Measurements from ENCODE around the gene NLRP11.

GRCh38 chr19:55857149-55857548 is 25.4 kb upstream of the NLRP11 start:
- TF ChIP-seq, protein P1, sequence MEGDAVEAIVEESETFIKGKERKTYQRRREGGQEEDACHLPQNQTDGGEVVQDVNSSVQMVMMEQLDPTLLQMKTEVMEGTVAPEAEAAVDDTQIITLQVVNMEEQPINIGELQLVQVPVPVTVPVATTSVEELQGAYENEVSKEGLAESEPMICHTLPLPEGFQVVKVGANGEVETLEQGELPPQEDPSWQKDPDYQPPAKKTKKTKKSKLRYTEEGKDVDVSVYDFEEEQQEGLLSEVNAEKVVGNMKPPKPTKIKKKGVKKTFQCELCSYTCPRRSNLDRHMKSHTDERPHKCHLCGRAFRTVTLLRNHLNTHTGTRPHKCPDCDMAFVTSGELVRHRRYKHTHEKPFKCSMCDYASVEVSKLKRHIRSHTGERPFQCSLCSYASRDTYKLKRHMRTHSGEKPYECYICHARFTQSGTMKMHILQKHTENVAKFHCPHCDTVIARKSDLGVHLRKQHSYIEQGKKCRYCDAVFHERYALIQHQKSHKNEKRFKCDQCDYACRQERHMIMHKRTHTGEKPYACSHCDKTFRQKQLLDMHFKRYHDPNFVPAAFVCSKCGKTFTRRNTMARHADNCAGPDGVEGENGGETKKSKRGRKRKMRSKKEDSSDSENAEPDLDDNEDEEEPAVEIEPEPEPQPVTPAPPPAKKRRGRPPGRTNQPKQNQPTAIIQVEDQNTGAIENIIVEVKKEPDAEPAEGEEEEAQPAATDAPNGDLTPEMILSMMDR (IDR thresholded peaks at IDR 0.05), result no peak
- no peak for TF ChIP-seq POLR2A (IDR thresholded peaks at IDR 0.05)
